HEK293 (cell line): Measurements from ENCODE around the gene KCNMA1.

Source experiments
- ATF2 ChIP-seq: fragments of 450-650 bp; formaldehyde crosslinking; IDR thresholded peaks from 2 replicates; pipeline ENCODE4 v1.5.1; 2016; ENCODE audit warnings: missing biosample characterization, missing genetic modification characterization, low read depth
- CTCF ChIP-seq: fragments of 450-650 bp; formaldehyde crosslinking; IDR thresholded peaks from 2 replicates; pipeline ENCODE4 v1.5.1; 2016; ENCODE audit warnings: missing biosample characterization, missing genetic modification characterization
- KLF16 ChIP-seq: fragments of 450-650 bp; formaldehyde crosslinking; IDR thresholded peaks from 2 replicates; pipeline ENCODE4 v1.5.1; 2017; ENCODE audit warnings: missing biosample characterization, missing genetic modification characterization
- REST ChIP-seq: fragments of 450-650 bp; formaldehyde crosslinking; IDR thresholded peaks from 2 replicates; pipeline ENCODE4 v1.5.1; 2016; ENCODE audit warnings: missing biosample characterization, missing genetic modification characterization
- ZNF629 ChIP-seq: fragments of 450-650 bp; formaldehyde crosslinking; IDR thresholded peaks from 2 replicates; pipeline ENCODE4 v1.5.1; 2017; ENCODE audit warnings: missing biosample characterization, missing genetic modification characterization

GRCh38 chr10:77673515-77674140, 36.0 kb upstream of the KCNMA1 start:
- TF ChIP-seq ZNF629 (tag by site-specific recombination) (no peak), CTCF (no peak), ATF2 (no peak), KLF16 (tag by site-specific recombination) (no peak), REST (tag by site-specific recombination) (no peak)
